NCI-H526 (cell line): ENCODE results near the gene LAMA4.

Source experiments
- DNase-seq, 2 experiments: peaks; one replicate each; lab custom pipeline; 2025; lab: John Stamatoyannopoulos, UW

Gene LAMA4

GRCh38 chr6:112184951-112185350 lies 69.4 kb downstream of the LAMA4 start:
- DNase-seq, result no peak

GRCh38 chr6:112183271-112183671 lies 71.1 kb downstream of the LAMA4 start:
- no peak for DNase-seq

GRCh38 chr6:112181130-112181529 lies 73.2 kb downstream of the LAMA4 start:
- no peak for DNase-seq

- DNase-seq, result peak; percentile 81 to 86
Measured at GRCh38 chr6:112180095-112180820, 74.1 kb downstream of the LAMA4 start.

- DNase-seq, result no peak
Measured at GRCh38 chr6:112179631-112180030, 74.7 kb downstream of the LAMA4 start.

- DNase-seq, result no peak
Measured at GRCh38 chr6:112178846-112179245, 75.5 kb downstream of the LAMA4 start.

- DNase-seq, result no peak
Measured at GRCh38 chr6:112177092-112177491, 77.3 kb downstream of the LAMA4 start.

- no peak for DNase-seq
Measured at GRCh38 chr6:112176175-112176574, 78.2 kb downstream of the LAMA4 start.

- DNase-seq, result no peak
Measured at GRCh38 chr6:112173221-112173804, 81.1 kb downstream of the LAMA4 start.

- no peak for DNase-seq
Measured at GRCh38 chr6:112172540-112172939, 81.8 kb downstream of the LAMA4 start.

- no peak for DNase-seq
Measured at GRCh38 chr6:112169541-112169940, 84.8 kb downstream of the LAMA4 start.

GRCh38 chr6:112163295-112164257 lies 90.8 kb downstream of the LAMA4 start:
- peak; percentile 29 to 72 for DNase-seq

GRCh38 chr6:112160745-112161144 lies 93.6 kb downstream of the LAMA4 start:
- DNase-seq, result no peak

GRCh38 chr6:112156668-112157067 lies 97.7 kb downstream of the LAMA4 start:
- DNase-seq, result no peak

GRCh38 chr6:112155886-112156285 lies 98.5 kb downstream of the LAMA4 start:
- DNase-seq, result no peak

GRCh38 chr6:112154711-112155110 lies 99.7 kb downstream of the LAMA4 start:
- no peak for DNase-seq

- DNase-seq, result no peak
Measured at GRCh38 chr6:112153926-112154607, 100.3 kb downstream of the LAMA4 start.

- no peak for DNase-seq
Measured at GRCh38 chr6:112150363-112150762, 104.0 kb downstream of the LAMA4 start.

GRCh38 chr6:112149719-112150263 lies 104.6 kb downstream of the LAMA4 start:
- DNase-seq, result no peak

- no peak for DNase-seq
Measured at GRCh38 chr6:112149236-112149635, 105.1 kb downstream of the LAMA4 start.

- DNase-seq, result no peak
Measured at GRCh38 chr6:112148103-112148502, 106.3 kb downstream of the LAMA4 start.

GRCh38 chr6:112145080-112145573 lies 109.2 kb downstream of the LAMA4 start:
- peak in 1 of 2 experiments; percentile 5 for DNase-seq
